ENCODE results near the gene FUBP3. TPM values are rescaled to one million over a fixed set of nuclear protein-coding genes. Genes with fewer than 3 reads are reported as not detected.

The FUBP3 gene
- total RNA-seq, 5 donors from 2014 or later (not counting 1 experiment from before 2014, with no cell fraction given): 34.2 to 44.7 (median 41.9) TPM

- peaks cover 4% of the 10 kb centered on the region for H3K36me3 Mint-ChIP-seq
- no peak for ATAC-seq (replicated peaks in 1 of 4)
- H3K27me3 ChIP-seq (replicated peaks in 1 of 2; ENCODE audit: control insufficient read depth in 2 of 2, extremely low read depth in 1 of 2, insufficient read depth in 2 of 2, low read length in 1 of 2): peaks cover 0 to 44% of the 10 kb centered on the region in 2 experiments
- H3K27ac Mint-ChIP-seq: no peak overlapping the region
- H3K27ac ChIP-seq (ENCODE audit: low read length): no peak overlapping the region
- H3K9me3 Mint-ChIP-seq: no peaks in the 10 kb centered on the region
- no peaks in the 10 kb centered on the region for H3K9me3 ChIP-seq
- peaks cover 25 to 46% of the 10 kb centered on the region in 2 donors for H3K27me3 Mint-ChIP-seq
- 56% methylated on average over 8 of the region's 8 CpGs for WGBS (ENCODE audit: insufficient coverage)
- CTCF ChIA-PET: no interaction called here
- no peaks in the 10 kb centered on the region for H3K36me3 ChIP-seq (ENCODE audit: control insufficient read depth in 2 of 2, extremely low read depth in 1 of 2, insufficient read depth in 1 of 2, low read length in 1 of 2)
- H3K4me3 Mint-ChIP-seq: no peak overlapping the region
- no peaks in the 10 kb centered on the region for H3K4me1 ChIP-seq (ENCODE audit: control insufficient read depth in 1 of 2, extremely low read depth in 1 of 2, insufficient read depth in 2 of 2, low read length in 2 of 2)
- H3K4me1 Mint-ChIP-seq: peaks cover 0 to 4% (median 0%) of the 10 kb centered on the region in 3 donors
- POLR2A ChIA-PET: interaction anchor here in 1 of 2 donors (0.5 kb wide), 1 partner anchor 1372 kb away, joined by 3 read pairs; no protein-coding TSS in a partner anchor
- H3K4me3 ChIP-seq (ENCODE audit: control insufficient read depth in 1 of 2, extremely low read depth in 1 of 2, low read length in 1 of 2): no peak overlapping the region
- no peak for DNase-seq
Observed at GRCh38 chr9:130543368-130543767, 36.0 kb upstream of the FUBP3 start.

GRCh38 chr9:130543859-130544258 lies 35.5 kb upstream of the FUBP3 start:
- no peaks in the 10 kb centered on the region for H3K4me1 ChIP-seq (ENCODE audit: control insufficient read depth in 1 of 2, extremely low read depth in 1 of 2, insufficient read depth in 2 of 2, low read length in 2 of 2)
- ATAC-seq (replicated peaks in 1 of 4) (no peak), DNase-seq (no peak)
- CTCF ChIA-PET: no interaction called here
- H3K9me3 ChIP-seq: no peaks in the 10 kb centered on the region
- no peak overlapping the region for H3K27ac Mint-ChIP-seq
- WGBS (ENCODE audit: insufficient coverage): no CpG with 5 or more reads among the region's 6 CpGs
- no peaks in the 10 kb centered on the region for H3K36me3 ChIP-seq (ENCODE audit: control insufficient read depth in 2 of 2, extremely low read depth in 1 of 2, insufficient read depth in 1 of 2, low read length in 1 of 2)
- POLR2A ChIA-PET: no interaction called here
- no peak overlapping the region for H3K4me3 ChIP-seq (ENCODE audit: control insufficient read depth in 1 of 2, extremely low read depth in 1 of 2, low read length in 1 of 2)
- H3K27me3 Mint-ChIP-seq: peaks cover 20 to 41% of the 10 kb centered on the region in 2 donors
- no peaks in the 10 kb centered on the region for H3K9me3 Mint-ChIP-seq
- H3K27ac ChIP-seq (ENCODE audit: low read length): no peak overlapping the region
- no peaks in the 10 kb centered on the region for H3K4me1 Mint-ChIP-seq
- H3K4me3 Mint-ChIP-seq: no peak overlapping the region
- peaks cover 0 to 39% of the 10 kb centered on the region in 2 experiments for H3K27me3 ChIP-seq (replicated peaks in 1 of 2; ENCODE audit: control insufficient read depth in 2 of 2, extremely low read depth in 1 of 2, insufficient read depth in 2 of 2, low read length in 1 of 2)
- peaks cover 4% of the 10 kb centered on the region for H3K36me3 Mint-ChIP-seq

- POLR2A ChIA-PET: no interaction called here
- Mint-ChIP-seq H3K27ac (no peak overlapping the region), H3K36me3 (peaks cover 4% of the 10 kb centered on the region), H3K4me3 (no peak overlapping the region), H3K9me3 (peaks cover 0 to 4% (median 0%) of the 10 kb centered on the region in 3 donors), H3K27me3 (peaks cover 20 to 36% of the 10 kb centered on the region in 2 donors), H3K4me1 (no peaks in the 10 kb centered on the region)
- DNase-seq (no peak), ATAC-seq (replicated peaks in 1 of 4) (no peak)
- Histone ChIP-seq H3K36me3 (ENCODE audit: control insufficient read depth in 2 of 2, extremely low read depth in 1 of 2, insufficient read depth in 1 of 2, low read length in 1 of 2) (no peaks in the 10 kb centered on the region), H3K27me3 (replicated peaks in 1 of 2; ENCODE audit: control insufficient read depth in 2 of 2, extremely low read depth in 1 of 2, insufficient read depth in 2 of 2, low read length in 1 of 2) (peaks cover 0 to 34% of the 10 kb centered on the region in 2 experiments), H3K27ac (ENCODE audit: low read length) (no peak overlapping the region), H3K4me1 (ENCODE audit: control insufficient read depth in 1 of 2, extremely low read depth in 1 of 2, insufficient read depth in 2 of 2, low read length in 2 of 2) (no peaks in the 10 kb centered on the region), H3K9me3 (no peaks in the 10 kb centered on the region), H3K4me3 (ENCODE audit: control insufficient read depth in 1 of 2, extremely low read depth in 1 of 2, low read length in 1 of 2) (no peak overlapping the region)
- WGBS (ENCODE audit: insufficient coverage): no CpG with 5 or more reads among the region's 9 CpGs
- CTCF ChIA-PET: no interaction called here
Observed at GRCh38 chr9:130544364-130544763, 35.0 kb upstream of the FUBP3 start.

DNA sequence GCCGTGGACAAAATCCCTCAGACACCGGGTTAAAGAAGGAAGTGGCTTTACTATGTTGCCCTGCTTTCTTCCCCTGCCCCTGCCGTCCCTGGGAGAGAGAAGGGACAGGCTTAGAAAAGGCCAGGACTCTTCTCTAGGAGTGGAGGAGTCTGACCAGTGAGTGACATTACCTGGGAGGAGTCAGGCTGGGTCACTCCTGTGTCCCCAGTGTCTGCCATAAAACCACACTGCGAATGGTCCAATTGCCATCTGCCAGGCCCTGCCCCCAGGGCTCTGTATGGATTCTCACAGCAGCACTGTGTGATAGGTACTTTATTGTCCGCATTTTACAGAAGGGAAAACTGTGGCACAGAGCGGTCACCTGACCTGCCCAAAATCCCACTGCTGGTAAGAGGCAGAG lies 31.3 kb upstream of the FUBP3 start:
- WGBS (ENCODE audit: insufficient coverage): 90% methylated on average over 3 of the region's 6 CpGs
- Mint-ChIP-seq H3K4me3 (no peak overlapping the region), H3K36me3 (no peaks in the 10 kb centered on the region), H3K27me3 (peaks cover 10 to 24% of the 10 kb centered on the region in 2 donors), H3K4me1 (no peaks in the 10 kb centered on the region), H3K9me3 (peaks cover 0 to 5% (median 0%) of the 10 kb centered on the region in 3 donors), H3K27ac (no peak overlapping the region)
- H3K9me3 ChIP-seq: no peaks in the 10 kb centered on the region
- no peak overlapping the region for H3K4me3 ChIP-seq (ENCODE audit: control insufficient read depth in 1 of 2, extremely low read depth in 1 of 2, low read length in 1 of 2)
- no peak for DNase-seq
- H3K27me3 ChIP-seq (replicated peaks in 1 of 2; ENCODE audit: control insufficient read depth in 2 of 2, extremely low read depth in 1 of 2, insufficient read depth in 2 of 2, low read length in 1 of 2): peaks cover 0 to 17% of the 10 kb centered on the region in 2 experiments
- ChIA-PET POLR2A (no interaction called here), CTCF (no interaction called here)
- no peak for ATAC-seq (replicated peaks in 1 of 4)
- no peaks in the 10 kb centered on the region for H3K4me1 ChIP-seq (ENCODE audit: control insufficient read depth in 1 of 2, extremely low read depth in 1 of 2, insufficient read depth in 2 of 2, low read length in 2 of 2)
- no peaks in the 10 kb centered on the region for H3K36me3 ChIP-seq (ENCODE audit: control insufficient read depth in 2 of 2, extremely low read depth in 1 of 2, insufficient read depth in 1 of 2, low read length in 1 of 2)
- no peak overlapping the region for H3K27ac ChIP-seq (ENCODE audit: low read length)

DNA sequence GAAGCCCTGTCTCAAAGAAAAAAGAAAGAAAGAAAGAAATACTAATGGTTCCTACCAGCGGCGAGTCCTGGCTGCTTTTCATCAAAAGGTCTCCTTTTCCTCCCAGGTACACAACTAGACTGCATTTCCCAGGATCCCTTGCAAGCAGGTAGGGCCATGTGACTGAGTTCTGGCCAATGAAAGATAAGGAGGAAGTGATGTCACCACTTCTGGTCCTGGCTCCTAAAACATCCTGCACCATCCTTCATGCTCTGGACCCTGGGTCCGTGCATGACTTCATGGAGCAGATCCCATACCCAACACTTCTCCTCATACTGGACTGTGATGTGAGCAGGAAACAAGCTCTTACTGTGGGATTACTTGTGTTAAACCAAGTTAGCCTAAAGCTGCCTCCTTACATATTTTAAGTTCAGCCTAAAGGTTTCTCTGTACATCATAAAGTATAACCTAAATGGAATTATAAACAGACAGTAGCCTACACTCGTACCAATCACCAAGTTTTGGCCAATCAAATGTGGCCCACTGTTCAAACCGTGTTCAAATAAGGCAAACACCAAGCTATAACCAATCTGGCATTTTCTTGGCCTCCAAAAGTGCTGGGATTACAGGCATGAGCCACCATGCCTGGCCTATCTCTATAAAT lies 30.2 kb upstream of the FUBP3 start:
- no peaks in the 10 kb centered on the region for H3K4me1 ChIP-seq (ENCODE audit: control insufficient read depth in 1 of 2, extremely low read depth in 1 of 2, insufficient read depth in 2 of 2, low read length in 2 of 2)
- Mint-ChIP-seq H3K36me3 (no peaks in the 10 kb centered on the region), H3K4me3 (no peak overlapping the region), H3K27me3 (peaks cover 10 to 24% of the 10 kb centered on the region in 2 donors), H3K4me1 (no peaks in the 10 kb centered on the region), H3K9me3 (peaks cover 0 to 5% (median 0%) of the 10 kb centered on the region in 3 donors), H3K27ac (no peak overlapping the region)
- DNase-seq (no peak), ATAC-seq (replicated peaks in 1 of 4) (no peak)
- POLR2A ChIA-PET: no interaction called here
- no peak overlapping the region for H3K4me3 ChIP-seq (ENCODE audit: control insufficient read depth in 1 of 2, extremely low read depth in 1 of 2, low read length in 1 of 2)
- no peaks in the 10 kb centered on the region for H3K9me3 ChIP-seq
- WGBS (ENCODE audit: insufficient coverage): 50% methylated on average over 1 of the region's 5 CpGs
- CTCF ChIA-PET: no interaction called here
- no peak overlapping the region for H3K27ac ChIP-seq (ENCODE audit: low read length)
- peaks cover 0 to 16% of the 10 kb centered on the region in 2 experiments for H3K27me3 ChIP-seq (replicated peaks in 1 of 2; ENCODE audit: control insufficient read depth in 2 of 2, extremely low read depth in 1 of 2, insufficient read depth in 2 of 2, low read length in 1 of 2)
- no peaks in the 10 kb centered on the region for H3K36me3 ChIP-seq (ENCODE audit: control insufficient read depth in 2 of 2, extremely low read depth in 1 of 2, insufficient read depth in 1 of 2, low read length in 1 of 2)

- no peaks in the 10 kb centered on the region for H3K4me1 ChIP-seq (ENCODE audit: control insufficient read depth in 1 of 2, extremely low read depth in 1 of 2, insufficient read depth in 2 of 2, low read length in 2 of 2)
- no peaks in the 10 kb centered on the region for H3K9me3 Mint-ChIP-seq
- H3K36me3 ChIP-seq (ENCODE audit: control insufficient read depth in 2 of 2, extremely low read depth in 1 of 2, insufficient read depth in 1 of 2, low read length in 1 of 2): no peaks in the 10 kb centered on the region
- no peak overlapping the region for H3K27ac Mint-ChIP-seq
- no peaks in the 10 kb centered on the region for H3K4me1 Mint-ChIP-seq
- H3K36me3 Mint-ChIP-seq: no peaks in the 10 kb centered on the region
- WGBS (ENCODE audit: insufficient coverage): 72% methylated on average over 3 of the region's 5 CpGs
- H3K27me3 ChIP-seq (replicated peaks in 1 of 2; ENCODE audit: control insufficient read depth in 2 of 2, extremely low read depth in 1 of 2, insufficient read depth in 2 of 2, low read length in 1 of 2): peaks cover 2 to 40% of the 10 kb centered on the region in 2 experiments
- no peak overlapping the region for H3K27ac ChIP-seq (ENCODE audit: low read length)
- POLR2A ChIA-PET: no interaction called here
- no peaks in the 10 kb centered on the region for H3K9me3 ChIP-seq
- H3K27me3 Mint-ChIP-seq: peaks cover 6 to 34% of the 10 kb centered on the region in 2 donors
- CTCF ChIA-PET: no interaction called here
- no peak for ATAC-seq (replicated peaks in 1 of 4)
- no peak overlapping the region for H3K4me3 Mint-ChIP-seq
- no peak overlapping the region for H3K4me3 ChIP-seq (ENCODE audit: control insufficient read depth in 1 of 2, extremely low read depth in 1 of 2, low read length in 1 of 2)
- DNase-seq: no peak
Observed at GRCh38 chr9:130554606-130555005, 24.8 kb upstream of the FUBP3 start.
